ENCODE measurements around the gene ADAM22.

DNA sequence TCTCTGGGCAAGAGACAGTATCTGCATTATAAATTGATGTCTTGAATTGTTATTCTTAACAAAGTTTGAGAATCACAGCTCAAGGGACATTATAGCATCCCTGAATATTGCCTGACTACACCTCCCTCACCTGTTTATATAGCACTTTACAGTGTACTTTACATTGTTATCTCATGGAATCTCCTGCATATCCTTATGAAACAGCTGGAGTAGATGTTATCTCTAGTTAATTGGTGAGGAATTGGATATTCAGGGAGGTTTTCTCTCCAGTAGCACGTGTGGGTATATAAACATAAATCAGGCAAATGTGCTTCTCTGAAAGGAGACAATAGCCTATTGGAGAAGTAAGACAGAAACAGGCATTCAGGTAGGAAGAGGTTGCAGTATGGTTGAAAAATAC, 168.6 kb downstream of the ADAM22 start:
- TF ChIP-seq, protein P1, sequence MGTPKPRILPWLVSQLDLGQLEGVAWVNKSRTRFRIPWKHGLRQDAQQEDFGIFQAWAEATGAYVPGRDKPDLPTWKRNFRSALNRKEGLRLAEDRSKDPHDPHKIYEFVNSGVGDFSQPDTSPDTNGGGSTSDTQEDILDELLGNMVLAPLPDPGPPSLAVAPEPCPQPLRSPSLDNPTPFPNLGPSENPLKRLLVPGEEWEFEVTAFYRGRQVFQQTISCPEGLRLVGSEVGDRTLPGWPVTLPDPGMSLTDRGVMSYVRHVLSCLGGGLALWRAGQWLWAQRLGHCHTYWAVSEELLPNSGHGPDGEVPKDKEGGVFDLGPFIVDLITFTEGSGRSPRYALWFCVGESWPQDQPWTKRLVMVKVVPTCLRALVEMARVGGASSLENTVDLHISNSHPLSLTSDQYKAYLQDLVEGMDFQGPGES (IDR thresholded peaks at IDR 0.05; ENCODE audit: low read depth, low read length): no peak
- TF ChIP-seq POLR2AphosphoS5 (IDR thresholded peaks at IDR 0.05; ENCODE audit: low read depth, low read length) (no peak), MXI1 (IDR thresholded peaks at IDR 0.05; ENCODE audit: low read depth, low read length) (peak; percentile 39; the same call in 1 of the 2 replicates), NFIC (IDR thresholded peaks at IDR 0.05; ENCODE audit: borderline replicate concordance) (no peak), SIN3A (IDR thresholded peaks at IDR 0.05; ENCODE audit: borderline replicate concordance, low read depth, low read length) (no peak), NRF1 (IDR thresholded peaks at IDR 0.05; ENCODE audit: low read depth, low read length) (no peak), EZH2phosphoT487 (IDR thresholded peaks at IDR 0.05; ENCODE audit: borderline replicate concordance, low read depth) (no peak), EP300 (IDR thresholded peaks at IDR 0.05; ENCODE audit: borderline replicate concordance in 1 of 2, low read depth in 1 of 2, low read length in 1 of 2) (no peak)
- TF ChIP-seq, protein P2, sequence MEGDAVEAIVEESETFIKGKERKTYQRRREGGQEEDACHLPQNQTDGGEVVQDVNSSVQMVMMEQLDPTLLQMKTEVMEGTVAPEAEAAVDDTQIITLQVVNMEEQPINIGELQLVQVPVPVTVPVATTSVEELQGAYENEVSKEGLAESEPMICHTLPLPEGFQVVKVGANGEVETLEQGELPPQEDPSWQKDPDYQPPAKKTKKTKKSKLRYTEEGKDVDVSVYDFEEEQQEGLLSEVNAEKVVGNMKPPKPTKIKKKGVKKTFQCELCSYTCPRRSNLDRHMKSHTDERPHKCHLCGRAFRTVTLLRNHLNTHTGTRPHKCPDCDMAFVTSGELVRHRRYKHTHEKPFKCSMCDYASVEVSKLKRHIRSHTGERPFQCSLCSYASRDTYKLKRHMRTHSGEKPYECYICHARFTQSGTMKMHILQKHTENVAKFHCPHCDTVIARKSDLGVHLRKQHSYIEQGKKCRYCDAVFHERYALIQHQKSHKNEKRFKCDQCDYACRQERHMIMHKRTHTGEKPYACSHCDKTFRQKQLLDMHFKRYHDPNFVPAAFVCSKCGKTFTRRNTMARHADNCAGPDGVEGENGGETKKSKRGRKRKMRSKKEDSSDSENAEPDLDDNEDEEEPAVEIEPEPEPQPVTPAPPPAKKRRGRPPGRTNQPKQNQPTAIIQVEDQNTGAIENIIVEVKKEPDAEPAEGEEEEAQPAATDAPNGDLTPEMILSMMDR (IDR thresholded peaks at IDR 0.05): no peak

All from SK-N-SH (cell line).